ENCODE data around the gene MUC5B.

MUC5B gene

DNA sequence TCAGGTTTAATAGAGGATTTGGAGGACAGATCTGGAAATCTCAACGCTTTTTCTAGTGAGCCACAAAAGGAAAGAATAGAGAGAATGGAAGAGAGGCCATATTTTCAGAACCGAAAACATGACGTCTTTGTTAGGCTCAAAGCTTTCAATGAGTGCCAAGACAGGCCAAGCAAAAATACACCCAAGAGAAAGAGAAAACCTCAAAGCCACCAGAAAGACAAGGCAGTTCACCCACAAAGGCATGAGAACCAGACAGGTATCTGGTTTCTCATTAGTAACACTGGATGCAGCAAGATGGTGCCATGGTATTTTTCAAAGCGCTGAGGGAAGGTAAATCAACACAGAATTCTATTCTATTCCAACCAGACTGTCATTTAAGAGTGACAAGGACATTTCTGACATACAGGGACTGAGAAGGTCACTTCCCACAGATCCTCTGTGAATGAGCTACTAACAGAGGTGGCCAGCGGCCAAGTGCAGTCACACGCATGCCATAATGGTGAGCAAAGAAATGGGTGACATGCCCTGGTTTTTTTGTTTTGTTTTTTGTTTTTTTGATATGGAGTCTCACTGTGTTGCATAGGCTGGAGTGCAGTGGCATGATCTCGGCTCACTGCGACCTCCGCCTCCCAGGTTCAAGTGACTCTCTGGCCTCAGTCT lies 44.7 kb downstream of the MUC5B start:
- WGBS (ENCODE audit: insufficient coverage) = 97% methylated on average over 6 of the region's 9 CpGs
- ChIA-PET CTCF (interaction anchor here (0.6 to 1.3 kb wide), 2 partner anchors 9 to 33 kb away, joined by 3 to 4 read pairs; no protein-coding TSS in a partner anchor), POLR2A (no interaction called here)

DNA sequence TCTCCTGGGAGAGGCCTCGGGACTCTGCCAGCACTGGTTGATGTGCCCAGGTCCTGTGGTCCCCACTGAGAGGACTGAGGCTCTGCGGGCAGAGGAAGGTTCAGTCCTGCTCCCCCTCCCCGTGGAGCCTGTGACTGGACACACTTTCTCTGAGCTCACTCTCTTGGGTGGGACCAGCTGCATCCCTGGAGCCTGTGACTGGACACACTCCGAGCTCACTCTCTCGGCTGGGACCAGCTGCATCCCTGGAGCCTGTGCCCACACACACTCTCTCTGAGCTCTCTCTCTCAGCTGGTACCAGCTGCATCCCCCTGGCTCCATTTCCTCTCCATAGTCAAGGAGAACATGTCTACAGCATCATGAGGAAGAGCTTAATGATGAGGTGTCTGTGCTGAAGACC lies 47.1 kb downstream of the MUC5B start:
- POLR2A ChIA-PET = no interaction called here
- no peak for DNase-seq
- 94% methylated on average over 5 of the region's 5 CpGs for WGBS (ENCODE audit: insufficient coverage)
- peaks cover 0 to 9% (median 5%) of the 10 kb centered on the region in 5 experiments for H3K9me3 ChIP-seq (ENCODE audit: control extremely low read depth in 1 of 5, control insufficient read depth in 4 of 5, insufficient read depth in 2 of 5, low read depth in 1 of 5, low read length in 4 of 5)
- H3K27ac ChIP-seq (ENCODE audit: insufficient read depth in 1 of 2, low read depth in 1 of 2, low read length in 2 of 2, poor library complexity in 1 of 2, severe bottlenecking in 2 of 2) = no peak overlapping the region
- H3K27me3 ChIP-seq (replicated peaks in 2 of 5; ENCODE audit: control insufficient read depth in 4 of 5, insufficient read depth in 5 of 5, low read length in 4 of 5) = no peaks in the 10 kb centered on the region
- CTCF ChIA-PET = no interaction called here
- H3K4me1 ChIP-seq (ENCODE audit: control extremely low read depth in 1 of 4, control insufficient read depth in 4 of 4, insufficient read depth in 4 of 4, low read length in 3 of 4) = no peaks in the 10 kb centered on the region
- H3K4me3 ChIP-seq (ENCODE audit: control insufficient read depth in 1 of 7, extremely low read depth in 1 of 7, insufficient read depth in 4 of 7, low read depth in 2 of 7, low read length in 6 of 7) = no peak overlapping the region
- H3K36me3 ChIP-seq (ENCODE audit: control insufficient read depth in 4 of 4, insufficient read depth in 4 of 4, low read length in 3 of 4) = peaks cover 0 to 8% (median 4%) of the 10 kb centered on the region in 4 experiments

More for the DNA sequence above, 44.7 kb downstream of the MUC5B start:
- H3K36me3 ChIP-seq (ENCODE audit: control insufficient read depth in 4 of 4, insufficient read depth in 4 of 4, low read length in 3 of 4) = no peaks in the 10 kb centered on the region
- no peaks in the 10 kb centered on the region for H3K27me3 ChIP-seq (replicated peaks in 2 of 5; ENCODE audit: control insufficient read depth in 4 of 5, insufficient read depth in 5 of 5, low read length in 4 of 5)
- no peak for DNase-seq
- H3K27ac ChIP-seq (ENCODE audit: insufficient read depth in 1 of 2, low read depth in 1 of 2, low read length in 2 of 2, poor library complexity in 1 of 2, severe bottlenecking in 2 of 2) = no peak overlapping the region
- H3K9me3 ChIP-seq (ENCODE audit: control extremely low read depth in 1 of 5, control insufficient read depth in 4 of 5, insufficient read depth in 2 of 5, low read depth in 1 of 5, low read length in 4 of 5) = peaks cover 0 to 9% (median 5%) of the 10 kb centered on the region in 5 experiments
- H3K4me1 ChIP-seq (ENCODE audit: control extremely low read depth in 1 of 4, control insufficient read depth in 4 of 4, insufficient read depth in 4 of 4, low read length in 3 of 4) = peaks cover 0 to 7% (median 7%) of the 10 kb centered on the region in 4 experiments
- no peak overlapping the region for H3K4me3 ChIP-seq (ENCODE audit: control insufficient read depth in 1 of 7, extremely low read depth in 1 of 7, insufficient read depth in 4 of 7, low read depth in 2 of 7, low read length in 6 of 7)

- no peak overlapping the region for H3K4me3 ChIP-seq (ENCODE audit: control insufficient read depth in 1 of 7, extremely low read depth in 1 of 7, insufficient read depth in 4 of 7, low read depth in 2 of 7, low read length in 6 of 7)
- ChIA-PET POLR2A (no interaction called here), CTCF (no interaction called here)
- no peak overlapping the region for H3K27ac ChIP-seq (ENCODE audit: insufficient read depth in 1 of 2, low read depth in 1 of 2, low read length in 2 of 2, poor library complexity in 1 of 2, severe bottlenecking in 2 of 2)
- H3K4me1 ChIP-seq (ENCODE audit: control extremely low read depth in 1 of 4, control insufficient read depth in 4 of 4, insufficient read depth in 4 of 4, low read length in 3 of 4) = no peaks in the 10 kb centered on the region
- 95% methylated on average over 8 of the region's 10 CpGs for WGBS (ENCODE audit: insufficient coverage)
- DNase-seq = no peak
- peaks cover 0 to 13% (median 9%) of the 10 kb centered on the region in 4 experiments for H3K36me3 ChIP-seq (ENCODE audit: control insufficient read depth in 4 of 4, insufficient read depth in 4 of 4, low read length in 3 of 4)
- H3K9me3 ChIP-seq (ENCODE audit: control extremely low read depth in 1 of 5, control insufficient read depth in 4 of 5, insufficient read depth in 2 of 5, low read depth in 1 of 5, low read length in 4 of 5) = peaks cover 0 to 7% (median under 1%) of the 10 kb centered on the region in 5 experiments
- no peaks in the 10 kb centered on the region for H3K27me3 ChIP-seq (replicated peaks in 2 of 5; ENCODE audit: control insufficient read depth in 4 of 5, insufficient read depth in 5 of 5, low read length in 4 of 5)
Observed at GRCh38 chr11:1270476-1270875, 47.6 kb downstream of the MUC5B start.

- H3K27me3 ChIP-seq (replicated peaks in 2 of 5; ENCODE audit: control insufficient read depth in 4 of 5, insufficient read depth in 5 of 5, low read length in 4 of 5) = no peaks in the 10 kb centered on the region
- ChIA-PET POLR2A (no interaction called here), CTCF (no interaction called here)
- peaks cover 0 to 19% (median 13%) of the 10 kb centered on the region in 4 experiments for H3K36me3 ChIP-seq (ENCODE audit: control insufficient read depth in 4 of 4, insufficient read depth in 4 of 4, low read length in 3 of 4)
- no peaks in the 10 kb centered on the region for H3K4me1 ChIP-seq (ENCODE audit: control extremely low read depth in 1 of 4, control insufficient read depth in 4 of 4, insufficient read depth in 4 of 4, low read length in 3 of 4)
- no peak for DNase-seq
- no peak overlapping the region for H3K4me3 ChIP-seq (ENCODE audit: control insufficient read depth in 1 of 7, extremely low read depth in 1 of 7, insufficient read depth in 4 of 7, low read depth in 2 of 7, low read length in 6 of 7)
- H3K27ac ChIP-seq (ENCODE audit: insufficient read depth in 1 of 2, low read depth in 1 of 2, low read length in 2 of 2, poor library complexity in 1 of 2, severe bottlenecking in 2 of 2) = no peak overlapping the region
- peaks cover 0 to 2% (median 0%) of the 10 kb centered on the region in 5 experiments for H3K9me3 ChIP-seq (ENCODE audit: control extremely low read depth in 1 of 5, control insufficient read depth in 4 of 5, insufficient read depth in 2 of 5, low read depth in 1 of 5, low read length in 4 of 5)
- 96% methylated on average over 13 of the region's 13 CpGs for WGBS (ENCODE audit: insufficient coverage)
Observed at GRCh38 chr11:1271002-1271401, 48.1 kb downstream of the MUC5B start.

DNA sequence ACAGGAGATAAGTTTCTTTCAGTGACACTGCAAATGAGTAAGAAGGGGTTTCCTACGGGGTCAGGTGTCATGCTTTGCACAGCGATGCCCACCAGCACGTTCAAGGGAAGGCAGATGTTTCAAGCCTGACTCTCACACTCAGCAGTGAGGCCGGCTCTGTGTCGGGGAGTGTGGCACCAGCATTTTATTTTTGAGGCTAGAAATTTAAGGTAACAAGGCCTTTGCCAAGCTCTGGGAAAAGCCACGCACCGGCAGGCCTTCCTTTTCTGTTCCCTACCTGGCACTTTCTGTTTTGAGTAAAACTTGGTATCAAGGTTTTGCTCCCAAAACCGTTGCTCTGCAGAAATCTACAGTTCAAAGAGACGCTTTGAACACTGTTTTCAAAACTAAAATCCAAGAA lies 48.5 kb downstream of the MUC5B start:
- Histone ChIP-seq H3K9me3 (ENCODE audit: control extremely low read depth in 1 of 5, control insufficient read depth in 4 of 5, insufficient read depth in 2 of 5, low read depth in 1 of 5, low read length in 4 of 5) (no peaks in the 10 kb centered on the region), H3K27me3 (replicated peaks in 2 of 5; ENCODE audit: control insufficient read depth in 4 of 5, insufficient read depth in 5 of 5, low read length in 4 of 5) (no peaks in the 10 kb centered on the region), H3K27ac (ENCODE audit: insufficient read depth in 1 of 2, low read depth in 1 of 2, low read length in 2 of 2, poor library complexity in 1 of 2, severe bottlenecking in 2 of 2) (no peak overlapping the region), H3K4me3 (ENCODE audit: control insufficient read depth in 1 of 7, extremely low read depth in 1 of 7, insufficient read depth in 4 of 7, low read depth in 2 of 7, low read length in 6 of 7) (no peak overlapping the region), H3K36me3 (ENCODE audit: control insufficient read depth in 4 of 4, insufficient read depth in 4 of 4, low read length in 3 of 4) (peaks cover 0 to 23% (median 16%) of the 10 kb centered on the region in 4 experiments), H3K4me1 (ENCODE audit: control extremely low read depth in 1 of 4, control insufficient read depth in 4 of 4, insufficient read depth in 4 of 4, low read length in 3 of 4) (no peaks in the 10 kb centered on the region)
- ChIA-PET CTCF (no interaction called here), POLR2A (no interaction called here)
- 99% methylated on average over 9 of the region's 9 CpGs for WGBS (ENCODE audit: insufficient coverage)
- no peak for DNase-seq

DNA sequence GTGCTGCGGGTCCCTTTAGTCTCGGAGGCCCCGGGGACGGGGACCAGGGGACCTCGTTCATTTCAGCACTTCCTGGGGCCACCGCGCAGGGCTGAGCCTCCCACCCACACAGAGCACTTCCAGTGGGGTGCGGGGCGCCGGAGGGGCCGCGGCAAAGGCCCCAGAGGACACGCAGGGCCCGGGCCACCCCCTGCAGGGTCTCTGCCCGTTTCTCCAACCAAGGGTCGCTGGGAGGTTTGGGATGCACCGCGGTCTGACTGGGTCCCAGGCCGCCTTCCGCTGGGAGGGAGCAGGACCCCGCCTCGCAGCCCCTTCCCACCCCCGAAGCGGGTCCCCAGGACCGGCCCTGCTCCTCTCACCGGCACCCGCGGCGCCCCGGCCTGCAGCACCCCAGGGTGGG lies 49.1 kb downstream of the MUC5B start:
- Histone ChIP-seq H3K27me3 (replicated peaks in 2 of 5; ENCODE audit: control insufficient read depth in 4 of 5, insufficient read depth in 5 of 5, low read length in 4 of 5) (no peaks in the 10 kb centered on the region), H3K4me1 (ENCODE audit: control extremely low read depth in 1 of 4, control insufficient read depth in 4 of 4, insufficient read depth in 4 of 4, low read length in 3 of 4) (no peaks in the 10 kb centered on the region), H3K9me3 (ENCODE audit: control extremely low read depth in 1 of 5, control insufficient read depth in 4 of 5, insufficient read depth in 2 of 5, low read depth in 1 of 5, low read length in 4 of 5) (no peaks in the 10 kb centered on the region), H3K27ac (ENCODE audit: insufficient read depth in 1 of 2, low read depth in 1 of 2, low read length in 2 of 2, poor library complexity in 1 of 2, severe bottlenecking in 2 of 2) (no peak overlapping the region), H3K4me3 (ENCODE audit: control insufficient read depth in 1 of 7, extremely low read depth in 1 of 7, insufficient read depth in 4 of 7, low read depth in 2 of 7, low read length in 6 of 7) (no peak overlapping the region), H3K36me3 (ENCODE audit: control insufficient read depth in 4 of 4, insufficient read depth in 4 of 4, low read length in 3 of 4) (peaks cover 0 to 28% (median 21%) of the 10 kb centered on the region in 4 experiments)
- CTCF ChIA-PET = no interaction called here
- no peak for DNase-seq
- 92% methylated on average over 17 of the region's 30 CpGs for WGBS (ENCODE audit: insufficient coverage)
- POLR2A ChIA-PET = no interaction called here

- CTCF ChIA-PET = no interaction called here
- no peaks in the 10 kb centered on the region for H3K4me1 ChIP-seq (ENCODE audit: control extremely low read depth in 1 of 4, control insufficient read depth in 4 of 4, insufficient read depth in 4 of 4, low read length in 3 of 4)
- H3K4me3 ChIP-seq (ENCODE audit: control insufficient read depth in 1 of 7, extremely low read depth in 1 of 7, insufficient read depth in 4 of 7, low read depth in 2 of 7, low read length in 6 of 7) = no peak overlapping the region
Observed at GRCh38 chr11:1272531-1272930, 49.7 kb downstream of the MUC5B start.

More at GRCh38 chr11:1272531-1272930, 49.7 kb downstream of the MUC5B start:
- Histone ChIP-seq H3K27ac (ENCODE audit: insufficient read depth in 1 of 2, low read depth in 1 of 2, low read length in 2 of 2, poor library complexity in 1 of 2, severe bottlenecking in 2 of 2) (no peak overlapping the region), H3K36me3 (ENCODE audit: control insufficient read depth in 4 of 4, insufficient read depth in 4 of 4, low read length in 3 of 4) (peaks cover 0 to 33% (median 24%) of the 10 kb centered on the region in 4 experiments), H3K9me3 (ENCODE audit: control extremely low read depth in 1 of 5, control insufficient read depth in 4 of 5, insufficient read depth in 2 of 5, low read depth in 1 of 5, low read length in 4 of 5) (no peaks in the 10 kb centered on the region), H3K27me3 (replicated peaks in 2 of 5; ENCODE audit: control insufficient read depth in 4 of 5, insufficient read depth in 5 of 5, low read length in 4 of 5) (no peaks in the 10 kb centered on the region)
- POLR2A ChIA-PET = no interaction called here
- DNase-seq = no peak
- WGBS (ENCODE audit: insufficient coverage) = 98% methylated on average over 15 of the region's 30 CpGs
